PC-9 (cell line): Measurements from ENCODE around the gene CBL. TPM values are rescaled to one million over a fixed set of nuclear protein-coding genes. Genes with fewer than 3 reads are reported as not detected.

Experiments used
- BruUV-seq: library from RNA; stranded (reverse); fragments of 400-500 nt; replicated peaks from 2 replicates; lab custom pipeline; 2021; lab: Mats Ljungman, UMichigan
- CTCF ChIA-PET: fragments of 300-600 bp; sonication (Branson Sonifier 250); formaldehyde crosslinking; loops from one replicate; lab custom pipeline; 2022; ENCODE audit warnings: antibody characterized with exemption; lab: Charles Lee
- POLR2A ChIA-PET: fragments of 300-600 bp; sonication (Branson Sonifier 250); formaldehyde crosslinking; loops from one replicate; lab custom pipeline; 2022; ENCODE audit warnings: antibody characterized with exemption; ENCODE audit not compliant: unreplicated experiment; lab: Charles Lee
- DNase-seq, 2 experiments: peaks; one replicate each; pipeline versions ENCODE4 v3.0.0 to v3.0.0-alpha.2; 2015 to 2022; ENCODE audit warnings: mixed read lengths in 1 of 2
- H2AFZ ChIP-seq: fragments of 200-600 bp; sonication (generic); 2 replicates; pipeline ENCODE4 v1.8.1; 2017; ENCODE audit warnings: antibody characterized with exemption
- H3F3A ChIP-seq: fragments of 200-600 bp; sonication (generic); 2 replicates; pipeline ENCODE4 v1.8.1; 2017; ENCODE audit warnings: antibody characterized with exemption, mild to moderate bottlenecking, low read depth; ENCODE audit not compliant: insufficient read depth
- H3K27ac ChIP-seq: fragments of 200-600 bp; sonication (generic); 2 replicates; pipeline ENCODE4 v1.6.1; 2016; ENCODE audit warnings: mixed run types
- H3K27me3 ChIP-seq: fragments of 200-600 bp; sonication (generic); 2 replicates; pipeline ENCODE4 v1.6.1; 2016; ENCODE audit warnings: low read depth, mixed run types; ENCODE audit not compliant: insufficient read depth
- H3K36me3 ChIP-seq: fragments of 200-600 bp; sonication (generic); 2 replicates; pipeline ENCODE4 v1.6.1; 2016; ENCODE audit warnings: low read depth, mixed run types
- H3K4me1 ChIP-seq: fragments of 200-600 bp; sonication (generic); replicated peaks from 2 replicates; pipeline ENCODE4 v1.6.1; 2016; ENCODE audit warnings: mixed run types; ENCODE audit not compliant: insufficient read depth
- H3K4me2 ChIP-seq: fragments of 200-600 bp; sonication (generic); 2 replicates; pipeline ENCODE4 v1.6.1; 2017; ENCODE audit warnings: mixed run types
- H3K4me3 ChIP-seq: fragments of 200-600 bp; sonication (generic); 2 replicates; pipeline ENCODE4 v1.6.1; 2016; ENCODE audit warnings: mixed run types
- H3K79me2 ChIP-seq: fragments of 200-600 bp; sonication (generic); 2 replicates; pipeline ENCODE4 v1.6.1; 2017; ENCODE audit warnings: low read depth, mixed run types
- H3K9me2 ChIP-seq: fragments of 200-600 bp; sonication (generic); 2 replicates; pipeline ENCODE4 v1.8.1; 2017; ENCODE audit warnings: mild to moderate bottlenecking; ENCODE audit not compliant: insufficient read depth
- H3K9me3 ChIP-seq: fragments of 200-600 bp; sonication (generic); 2 replicates; pipeline ENCODE4 v1.8.1; 2016; ENCODE audit warnings: low read depth; ENCODE audit not compliant: insufficient read depth
- H4K20me1 ChIP-seq: fragments of 200-600 bp; sonication (generic); 2 replicates; pipeline ENCODE4 v1.8.1; 2017; ENCODE audit not compliant: insufficient read depth
- CTCF ChIP-seq: fragments of 200-600 bp; sonication (generic); conservative IDR thresholded peaks from 2 replicates; pipeline ENCODE4 v1.6.1; 2017; ENCODE audit warnings: mixed run types, antibody characterized with exemption, mild to moderate bottlenecking, moderate library complexity
- EZH2 ChIP-seq: fragments of 200-600 bp; sonication (generic); IDR thresholded peaks from 2 replicates; pipeline ENCODE4 v1.8.0; 2017; ENCODE audit warnings: antibody characterized with exemption, low read depth
- intact Hi-C: fragments of 100-400 bp; cut with micrococcal nuclease; formaldehyde crosslinking; loops from one replicate; pipeline ENCODE4 v1.10.0; 2022; ENCODE audit not compliant: unreplicated experiment
- total RNA-seq: library from RNA; stranded (reverse); gene quantifications from 2 replicates; pipeline ENCODE4 v1.2.3, GENCODE V29; 2021

The CBL gene
- total RNA-seq, 1 experiment from 2014 or later, result 32.9 TPM

DNA sequence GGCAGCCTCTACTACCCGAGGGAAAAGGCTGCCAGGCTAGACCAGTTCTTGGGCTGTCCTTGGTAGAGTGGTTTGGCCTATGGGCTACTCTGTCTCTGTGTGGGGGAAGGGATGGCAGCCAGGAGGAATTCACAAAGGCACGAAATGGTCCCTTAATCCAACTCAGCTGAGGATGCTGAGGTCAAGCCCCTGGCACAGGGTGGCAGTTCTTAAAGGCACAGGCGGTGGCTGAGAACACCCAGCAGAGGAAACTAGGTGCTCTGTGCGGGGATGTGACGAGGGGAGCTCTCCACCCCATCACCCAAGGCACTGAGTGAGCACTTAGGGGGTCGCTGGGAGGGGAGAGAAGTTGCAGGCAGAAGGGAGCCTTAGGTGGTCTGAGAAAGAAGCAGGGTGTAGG lies 140.5 kb downstream of the CBL start, which contains the start of gene MFRP:
MFRP (minus strand) TSS at position 101 of the 400 bp plus-strand sequence. CDS start 192 bp downstream, outside the sequence.
- ChIA-PET CTCF (interaction anchor here (0.6 to 1.0 kb wide), 2 partner anchors 22 to 24 kb away, joined by 3 read pairs; no protein-coding TSS in a partner anchor), POLR2A (no interaction called here)
- Histone ChIP-seq H3K9me2 (no peaks in the 10 kb centered on the region), H3K27ac (no peak within 1 kb of the TSS), H3F3A (0 out of 2 replicates have a peak, but pooled peaks cover 5% of the 10 kb centered on the region), H3K4me2 (no peak within 1 kb of the TSS), H3K9me3 (no peaks in the 10 kb centered on the region), H2AFZ (no peak within 1 kb of the TSS), H3K79me2 (no peaks in the 10 kb centered on the region), H3K36me3 (no peaks in the 10 kb centered on the region), H4K20me1 (no peaks in the 10 kb centered on the region), H3K4me3 (no peak within 1 kb of the TSS), H3K4me1 (no peaks in the 10 kb centered on the region), H3K27me3 (peaks cover 50% of the 10 kb centered on the region)
- BruUV-seq, result no TSS peak
- DNase-seq, result no peak
- intact Hi-C loops, result no loop called here
- TF ChIP-seq CTCF, result no peak
- no peak for TF ChIP-seq EZH2

GRCh38 chr11:119347242-119347641 lies 141.1 kb downstream of the CBL start:
- Histone ChIP-seq H3K9me3 (no peaks in the 10 kb centered on the region), H3K36me3 (no peaks in the 10 kb centered on the region), H3K9me2 (no peaks in the 10 kb centered on the region), H3F3A (peaks cover 11% of the 10 kb centered on the region; the same call in 1 of the 2 replicates), H3K4me3 (no peak overlapping the region), H3K4me1 (no peaks in the 10 kb centered on the region), H3K79me2 (no peaks in the 10 kb centered on the region), H3K4me2 (no peak overlapping the region), H3K27ac (no peak overlapping the region), H2AFZ (no peak overlapping the region), H3K27me3 (peaks cover 50% of the 10 kb centered on the region), H4K20me1 (no peaks in the 10 kb centered on the region)
- ChIA-PET POLR2A (no interaction called here), CTCF (interaction anchor here (0.6 to 1.0 kb wide), 2 partner anchors 21 to 25 kb away, joined by 3 read pairs; no protein-coding TSS in a partner anchor)
- no TSS peak for BruUV-seq
- intact Hi-C loops, result no loop called here
- no peak for TF ChIP-seq EZH2
- no peak for TF ChIP-seq CTCF
- no peak for DNase-seq

- H3K4me2 ChIP-seq, result no peak overlapping the region
- ChIA-PET POLR2A (no interaction called here), CTCF (interaction anchor here (0.6 to 0.7 kb wide), 2 partner anchors 10 to 91 kb away, joined by 3 to 5 read pairs; no protein-coding TSS in a partner anchor)
- BruUV-seq, result no TSS peak
- no peaks in the 10 kb centered on the region for H3K9me2 ChIP-seq
- no peaks in the 10 kb centered on the region for H4K20me1 ChIP-seq
- no peak for DNase-seq
- H3K79me2 ChIP-seq, result no peaks in the 10 kb centered on the region
- TF ChIP-seq CTCF, result no peak
- TF ChIP-seq EZH2, result no peak
- H3K9me3 ChIP-seq, result no peaks in the 10 kb centered on the region
- no peaks in the 10 kb centered on the region for H3K4me1 ChIP-seq
- H3K4me3 ChIP-seq, result no peak overlapping the region
- H3K36me3 ChIP-seq, result no peaks in the 10 kb centered on the region
- H3K27ac ChIP-seq, result no peak overlapping the region
- peaks cover 11% of the 10 kb centered on the region; the same call in 1 of the 2 replicates for H3F3A ChIP-seq
- peaks cover 44% of the 10 kb centered on the region for H3K27me3 ChIP-seq
- intact Hi-C loops, result no loop called here
- no peak overlapping the region for H2AFZ ChIP-seq
Observed at GRCh38 chr11:119347940-119348605, 141.9 kb downstream of the CBL start.
